Measurements from ENCODE around the gene NRDC. TPM values are rescaled to one million over a fixed set of nuclear protein-coding genes. Genes with fewer than 3 reads are reported as not detected.

NRDC gene
- total and polyA plus RNA-seq, 9 of the 15 experiments (the other 6 are each of a cell fraction or from before 2014, with no cell fraction given), result 102 to 371 (median 201) TPM

GRCh38 chr1:51833700-51834099 is 44.8 kb downstream of the NRDC start:
- H3K9me3 ChIP-seq (replicated peaks; ENCODE audit: control insufficient read depth, insufficient read depth, low read depth, low read length), result no peaks in the 10 kb centered on the region
- no peak overlapping the region for H2AFZ ChIP-seq (ENCODE audit: low read depth, low read length)
- intact Hi-C loops (cut with micrococcal nuclease), result no loop called here
- peaks cover 9% of the 10 kb centered on the region; the same call in 1 of the 3 replicates for H3K79me2 ChIP-seq (ENCODE audit: control insufficient read depth, insufficient read depth, low read length)
- DNase-seq (ENCODE audit: extremely low read depth in 1 of 4, low spot score in 3 of 4), result no peak
- ChIA-PET CTCF (ENCODE audit: low intra/inter-chr PET ratio) (no interaction called here), POLR2A (no interaction called here)
- H3K27ac ChIP-seq (ENCODE audit: extremely low read depth, low read depth, low read length), result no peak overlapping the region
- no peak overlapping the region for H3K4me3 ChIP-seq
- no TSS peak for BruUV-seq (replicated peaks)
- in situ Hi-C loops (cut with MboI), result no loop called here
- no peak overlapping the region for H3K4me2 ChIP-seq (ENCODE audit: insufficient read depth, low read length)
- H3K4me1 ChIP-seq (replicated peaks in 1 of 2; ENCODE audit: control insufficient read depth in 2 of 2, insufficient read depth in 2 of 2, low read length in 2 of 2), result no peaks in the 10 kb centered on the region
- ATAC-seq, result no peak
- WGBS (ENCODE audit: insufficient coverage, low coverage, missing lambda C conversion rate), result 95% methylated on average over 2 of the region's 2 CpGs
- no peak overlapping the region for H3K9ac ChIP-seq (ENCODE audit: insufficient read depth in 1 of 2, low read depth in 2 of 2, low read length in 2 of 2)
- peaks cover 85% of the 10 kb centered on the region for H3K36me3 ChIP-seq (ENCODE audit: control insufficient read depth, insufficient read depth, low read length)
- peak; percentile 15 for FAIRE-seq
- no peaks in the 10 kb centered on the region for H3K9me1 ChIP-seq (ENCODE audit: control insufficient read depth, insufficient read depth, low read length)
- TF ChIP-seq, protein P1, sequence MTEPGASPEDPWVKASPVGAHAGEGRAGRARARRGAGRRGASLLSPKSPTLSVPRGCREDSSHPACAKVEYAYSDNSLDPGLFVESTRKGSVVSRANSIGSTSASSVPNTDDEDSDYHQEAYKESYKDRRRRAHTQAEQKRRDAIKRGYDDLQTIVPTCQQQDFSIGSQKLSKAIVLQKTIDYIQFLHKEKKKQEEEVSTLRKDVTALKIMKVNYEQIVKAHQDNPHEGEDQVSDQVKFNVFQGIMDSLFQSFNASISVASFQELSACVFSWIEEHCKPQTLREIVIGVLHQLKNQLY (CRISPR knock-in tag; conservative IDR thresholded peaks at IDR 0.05), result no peak
- TF ChIP-seq ELK3 (CRISPR knock-in tag; IDR thresholded peaks at IDR 0.05), result no peak
- no peak for TF ChIP-seq MTA1 (IDR thresholded peaks at IDR 0.05; ENCODE audit: borderline replicate concordance)
- no peak for TF ChIP-seq EP300 (IDR thresholded peaks at IDR 0.05; ENCODE audit: low read length)
- TF ChIP-seq RBM22 (IDR thresholded peaks at IDR 0.05; ENCODE audit: low read depth, low read length, poor library complexity, severe bottlenecking), result no peak
- no peak for TF ChIP-seq TEAD2 (tag; IDR thresholded peaks at IDR 0.05)
- TF ChIP-seq CTCFL (IDR thresholded peaks at IDR 0.05; ENCODE audit: borderline replicate concordance, insufficient read depth, low read depth, low read length, poor library complexity, severe bottlenecking), result no peak
- H4K20me1 ChIP-seq (replicated peaks; ENCODE audit: control insufficient read depth, insufficient read depth, low read length), result no peaks in the 10 kb centered on the region
- no peaks in the 10 kb centered on the region for H3K27me3 ChIP-seq (ENCODE audit: control insufficient read depth in 2 of 2, insufficient read depth in 2 of 2, low read length in 2 of 2)
